H1 (cell line): ENCODE data around the gene CASP9. TPM values are rescaled to one million over a fixed set of nuclear protein-coding genes. Genes with fewer than 3 reads are reported as not detected.

Experiments used
- CTCF ChIA-PET: fragments of 300-600 bp; sonication (Branson Sonifier 250); formaldehyde crosslinking; loops from one replicate; lab custom pipeline; 2021; ENCODE audit not compliant: partially characterized antibody; lab: Charles Lee
- POLR2A ChIA-PET: fragments of 300-600 bp; sonication (Branson Sonifier 250); formaldehyde crosslinking; loops from one replicate; lab custom pipeline; 2021; ENCODE audit warnings: inconsistent platforms; ENCODE audit not compliant: partially characterized antibody; lab: Charles Lee
- DNase-seq, 2 experiments: peaks; one replicate each; pipeline versions ENCODE4 v3.0.0 to v3.0.0-alpha.2; 2010 to 2022; ENCODE audit warnings: low spot score in 2 of 2, low read depth in 1 of 2, mixed read lengths in 1 of 2
- FAIRE-seq: peaks from 2 replicates; lab custom pipeline; 2011; peaks lifted over from hg19 to GRCh38; lab: Jason Lieb, UNC
- H2AFZ ChIP-seq: 2 replicates; pipeline ENCODE4 v1.8.1; 2012; ENCODE audit warnings: low read length, inconsistent platforms
- H2AK5ac ChIP-seq: 2 replicates; pipeline ENCODE4 v1.6.1; 2013; ENCODE audit warnings: low read depth, low read length
- H2BK120ac ChIP-seq: replicated peaks from 2 replicates; pipeline ENCODE3; 2013; ENCODE audit warnings: low read depth, low read length, inconsistent platforms
- H2BK12ac ChIP-seq: 2 replicates; pipeline ENCODE4 v1.6.1; 2013; ENCODE audit warnings: low read depth, low read length
- H2BK15ac ChIP-seq: 2 replicates; pipeline ENCODE4 v1.6.1; 2013; ENCODE audit warnings: low read length
- H2BK20ac ChIP-seq: 2 replicates; pipeline ENCODE4 v1.6.1; 2013; ENCODE audit warnings: low read length
- H2BK5ac ChIP-seq: 2 replicates; pipeline ENCODE4 v1.6.1; 2013; ENCODE audit warnings: low read depth, low read length
- H3K14ac ChIP-seq: 2 replicates; pipeline ENCODE4 v1.6.1; 2013; ENCODE audit warnings: inconsistent platforms; ENCODE audit not compliant: insufficient read length
- H3K18ac ChIP-seq: 2 replicates; pipeline ENCODE4 v1.6.1; 2013; ENCODE audit warnings: low read length; ENCODE audit errors: extremely low read depth
- H3K23ac ChIP-seq: 2 replicates; pipeline ENCODE4 v1.6.1; 2013; ENCODE audit warnings: inconsistent platforms; ENCODE audit not compliant: insufficient read length
- H3K23me2 ChIP-seq: 2 replicates; pipeline ENCODE4 v1.6.1; 2013; ENCODE audit warnings: low read depth, low read length
- H3K27ac ChIP-seq: 2 replicates; pipeline ENCODE4 v1.6.1; 2011; ENCODE audit warnings: low read depth, low read length, inconsistent platforms
- H3K27me3 ChIP-seq, 4 experiments: replicated peaks in 1 of 4; 1 replicate in 1 of 4; 2 replicates in 3 of 4; pipeline versions ENCODE4 v1.6.1 to v1.8.1; 2011 to 2013; ENCODE audit warnings: low read length in 3 of 4, mild to moderate bottlenecking in 3 of 4, inconsistent platforms in 2 of 4, mixed read lengths in 2 of 4, moderate library complexity in 1 of 4; ENCODE audit not compliant: control insufficient read depth in 3 of 4, insufficient read depth in 3 of 4; ENCODE audit errors: extremely low read depth in 1 of 4
- H3K36me3 ChIP-seq, 4 experiments: 2 replicates each; pipeline versions ENCODE4 v1.6.1 to v1.8.1; 2011 to 2013; ENCODE audit warnings: mild to moderate bottlenecking in 4 of 4, low read length in 3 of 4, moderate library complexity in 2 of 4, control low read depth in 1 of 4, inconsistent platforms in 1 of 4; ENCODE audit not compliant: insufficient read depth in 4 of 4, control insufficient read depth in 2 of 4
- H3K4ac ChIP-seq: replicated peaks from 2 replicates; pipeline ENCODE3; 2013; ENCODE audit warnings: low read length, low read depth, mixed read lengths, inconsistent platforms; ENCODE audit not compliant: insufficient read length
- H3K4me1 ChIP-seq, 4 experiments: replicated peaks in 1 of 4; 1 replicate in 1 of 4; 2 replicates in 3 of 4; pipeline versions ENCODE4 v1.6.1 to v1.8.1; 2011 to 2013; ENCODE audit warnings: low read length in 3 of 4, inconsistent platforms in 2 of 4, mixed read lengths in 1 of 4; ENCODE audit not compliant: insufficient read depth in 4 of 4, control insufficient read depth in 3 of 4
- H3K4me2 ChIP-seq, 2 experiments: 2 replicates each; pipeline versions ENCODE4 v1.6.1 to v1.8.1; 2011 to 2013; ENCODE audit warnings: low read depth in 2 of 2, low read length in 2 of 2, control low read depth in 1 of 2, inconsistent platforms in 1 of 2, mild to moderate bottlenecking in 1 of 2; ENCODE audit not compliant: insufficient read depth in 1 of 2
- H3K4me3 ChIP-seq, 4 experiments: fragments of 200-600, 300-600 bp in 1 of 4; sonication (generic), shearing (Covaris generic), sonication (Bioruptor Twin) in 1 of 4; 2 replicates each; pipeline versions ENCODE4 v1.5.1 to v1.8.1; 2011 to 2016; ENCODE audit warnings: low read length in 4 of 4, low read depth in 3 of 4, control low read depth in 2 of 4, inconsistent platforms in 2 of 4, mild to moderate bottlenecking in 2 of 4, mixed read lengths in 1 of 4, moderate library complexity in 1 of 4; ENCODE audit not compliant: insufficient read depth in 2 of 4; ENCODE audit errors: extremely low read depth in 1 of 4
- H3K56ac ChIP-seq: replicated peaks from 2 replicates; pipeline ENCODE3; 2013; ENCODE audit warnings: low read depth, mild to moderate bottlenecking, mixed read lengths, low read length, inconsistent platforms; ENCODE audit not compliant: insufficient read length
- H3K79me1 ChIP-seq: 2 replicates; pipeline ENCODE4 v1.6.1; 2013; ENCODE audit warnings: low read depth, low read length, control low read depth
- H3K79me2 ChIP-seq, 2 experiments: 2 replicates each; pipeline versions ENCODE4 v1.6.1 to v1.8.1; 2012 to 2013; ENCODE audit warnings: low read length in 2 of 2, mild to moderate bottlenecking in 2 of 2, inconsistent platforms in 1 of 2; ENCODE audit not compliant: insufficient read depth in 2 of 2, control insufficient read depth in 1 of 2
- H3K9ac ChIP-seq, 4 experiments: replicated peaks in 1 of 4; 1 replicate in 1 of 4; 2 replicates in 3 of 4; pipeline versions ENCODE4 v1.6.1 to v1.8.1; 2011 to 2013; ENCODE audit warnings: low read depth in 3 of 4, low read length in 3 of 4, control low read depth in 2 of 4, mild to moderate bottlenecking in 2 of 4, moderate library complexity in 2 of 4, inconsistent platforms in 1 of 4; ENCODE audit errors: extremely low read depth in 1 of 4
- H3K9me3 ChIP-seq, 2 experiments: 2 replicates each; pipeline versions ENCODE4 v1.6.1 to v1.8.1; 2012 to 2013; ENCODE audit warnings: mild to moderate bottlenecking in 2 of 2, moderate library complexity in 2 of 2, control low read depth in 1 of 2, inconsistent platforms in 1 of 2, low read depth in 1 of 2, low read length in 1 of 2, mixed read lengths in 1 of 2; ENCODE audit not compliant: insufficient read depth in 2 of 2
- H4K20me1 ChIP-seq, 2 experiments: replicated peaks in 1 of 2; 2 replicates each; pipeline versions ENCODE3 to v1.8.1; 2011 to 2013; ENCODE audit warnings: inconsistent platforms in 2 of 2, low read length in 2 of 2, mild to moderate bottlenecking in 1 of 2; ENCODE audit not compliant: insufficient read depth in 2 of 2, control insufficient read depth in 1 of 2
- H4K5ac ChIP-seq: 2 replicates; pipeline ENCODE4 v1.6.1; 2013; ENCODE audit warnings: low read length, low read depth, mixed read lengths, inconsistent platforms; ENCODE audit not compliant: insufficient read length
- H4K8ac ChIP-seq: 2 replicates; pipeline ENCODE4 v1.8.0; 2013; ENCODE audit warnings: mild to moderate bottlenecking, moderate library complexity, low read length, inconsistent platforms; ENCODE audit not compliant: insufficient read depth; ENCODE audit errors: extremely low read depth
- H4K91ac ChIP-seq: replicated peaks from 2 replicates; pipeline ENCODE3; 2013; ENCODE audit warnings: low read length, mixed read lengths, inconsistent platforms; ENCODE audit not compliant: insufficient read length
- CEBPB ChIP-seq: IDR thresholded peaks from 2 replicates; pipeline ENCODE4 v1.6.1; 2012; ENCODE audit warnings: low read depth, low read length
- TAF1 ChIP-seq: IDR thresholded peaks from 2 replicates; pipeline ENCODE4 v1.6.1; 2011; ENCODE audit warnings: mild to moderate bottlenecking, low read depth, low read length
- WGBS, 2 experiments: shearing (Covaris generic) in 1 of 2; methylation state at CpG; one replicate each; pipeline versions ENCODE4 v1.1.6 to v1.1.7; 2013 to 2015; ENCODE audit warnings: low lambda C conversion rate in 2 of 2, mixed read lengths in 2 of 2, inconsistent platforms in 1 of 2, low coverage in 1 of 2, missing lambda C conversion rate in 1 of 2; ENCODE audit not compliant: insufficient replicate concordance in 2 of 2, insufficient coverage in 1 of 2, insufficient read length in 1 of 2; ENCODE audit errors: extremely low coverage in 1 of 2, missing lambda C conversion rate in 1 of 2; 5-methylcytosine and 5-hydroxymethylcytosine counted together
- polyA plus RNA-seq, 7 experiments: library from polyadenylated mRNA; depleted of rRNA in 3 of 7; stranded (reverse) in 5 of 7; unstranded in 2 of 7; fragments of >200 nt in 5 of 7; fragments of 200-250 nt in 2 of 7; gene quantifications; 1 replicate in 5 of 7; 2 replicates in 1 of 7; 4 replicates in 1 of 7; pipeline versions ENCODE4 v1.2.1 to v1.2.3, GENCODE V29; 2011 to 2013; ENCODE audit warnings: missing spikeins in 2 of 7, mixed read lengths in 2 of 7
- total RNA-seq: library from RNA; stranded (reverse); fragmentation: NEBNext Ultra II Directional; extraction: Animal tissue kit (Norgen Biotek cat#: 25700); gene quantifications from 2 replicates; pipeline ENCODE4 v1.2.1, GENCODE V29; 2021

The CASP9 gene
- total and polyA plus RNA-seq, 2 of the 8 experiments (the other 6 are each of a cell fraction or from before 2014, with no cell fraction given) = 14.8 to 36.3 TPM

DNA sequence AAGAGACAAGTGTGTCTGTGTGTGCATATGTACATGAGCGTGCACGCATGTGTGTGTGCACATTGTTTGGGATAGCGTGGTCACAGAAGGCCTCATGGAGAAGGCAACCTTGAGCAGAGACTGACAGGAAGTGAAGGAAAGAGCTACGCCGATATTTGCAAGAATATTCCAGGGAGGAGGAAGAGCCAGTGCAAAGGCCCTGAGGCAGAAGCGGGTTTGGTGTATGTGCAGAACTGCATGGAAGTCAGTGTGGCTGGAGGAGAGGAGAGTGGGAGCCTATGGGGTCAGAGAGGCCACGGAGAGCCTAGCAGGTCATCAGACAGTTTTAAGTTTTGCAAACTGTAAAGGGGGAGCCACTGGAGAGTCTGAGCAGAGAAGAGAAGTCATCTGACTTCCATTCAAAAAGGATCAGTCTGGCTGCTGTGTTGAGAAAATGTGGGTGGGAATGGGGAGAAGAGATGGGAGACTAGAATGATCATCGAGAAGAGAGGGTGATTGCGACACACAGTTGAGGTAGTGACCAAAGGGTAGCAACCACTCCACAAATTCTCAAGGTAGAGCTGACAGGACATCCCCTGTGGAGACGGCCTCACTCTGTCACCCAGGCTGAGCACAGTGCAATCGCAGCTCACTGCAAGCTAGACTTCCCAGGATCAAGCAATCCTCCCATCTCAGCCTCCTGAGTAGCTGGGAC, 44.2 kb downstream of the CASP9 start:
- H3K56ac ChIP-seq = no peak overlapping the region
- CTCF ChIA-PET = no interaction called here
- 89% methylated on average over 11 of the region's 11 CpGs; no CpG with 5 or more reads in 1 of the 2 experiments for WGBS, 2 experiments

More for the DNA sequence above, 44.2 kb downstream of the CASP9 start:
- Histone ChIP-seq H2AFZ (no peak overlapping the region), H3K4me1 (no peaks in the 10 kb centered on the region; a peak in 1 of 7 replicates), H3K23me2 (no peaks in the 10 kb centered on the region), H3K27ac (no peak overlapping the region), H2BK20ac (no peak overlapping the region), H3K4ac (no peak overlapping the region), H4K91ac (no peak overlapping the region), H4K20me1 (peaks cover 0 to 3% of the 10 kb centered on the region in 2 experiments), H3K4me3 (no peak overlapping the region), H3K27me3 (no peaks in the 10 kb centered on the region), H3K18ac (no peak overlapping the region), H4K8ac (no peak overlapping the region), H4K5ac (no peak overlapping the region), H2BK5ac (no peak overlapping the region), H2BK12ac (no peak overlapping the region), H3K9me3 (no peaks in the 10 kb centered on the region), H3K4me2 (no peak overlapping the region), H2AK5ac (no peak overlapping the region), H3K36me3 (no peaks in the 10 kb centered on the region), H3K79me2 (no peaks in the 10 kb centered on the region), H2BK15ac (no peak overlapping the region), H3K9ac (no peak overlapping the region), H3K14ac (no peak overlapping the region), H2BK120ac (no peak overlapping the region), H3K79me1 (no peaks in the 10 kb centered on the region), H3K23ac (no peak overlapping the region)
- no peak for DNase-seq
- POLR2A ChIA-PET = no interaction called here
- TF ChIP-seq CEBPB = peak; percentile 75; the same call in 1 of the 2 replicates
- TF ChIP-seq TAF1 = no peak
- FAIRE-seq = no peak
